HL-60 (cell line): Measurements from ENCODE around the gene BLTP2.
A peak's percentile ranks its signal among the peaks of the same experiment; 100 is the strongest.

Experiments
- DNase-seq, 2 experiments: peaks; one replicate each; pipeline ENCODE4 v3.0.0-alpha.2; 2010 to 2020; ENCODE audit warnings: low read depth in 1 of 2, low spot score in 1 of 2
- H3K27ac ChIP-seq: fragments of 250-450 bp; sonication (Bioruptor Pico); replicated peaks from 2 replicates; pipeline ENCODE4 v1.5.1; 2020; ENCODE audit warnings: mild to moderate bottlenecking, moderate library complexity
- H3K27me3 ChIP-seq: fragments of 250-450 bp; sonication (Bioruptor Pico); 2 replicates; pipeline ENCODE4 v1.5.1; 2021; ENCODE audit warnings: mild to moderate bottlenecking, moderate library complexity; ENCODE audit not compliant: insufficient read depth, poor library complexity, severe bottlenecking
- H3K4me3 ChIP-seq: replicated peaks from 2 replicates; pipeline ENCODE4 v1.5.1; 2011; ENCODE audit warnings: mild to moderate bottlenecking, control low read depth, low read length; ENCODE audit not compliant: insufficient read depth
- CTCF ChIP-seq: IDR thresholded peaks from one replicate; pipeline ENCODE4 v1.5.1; 2011; ENCODE audit warnings: low read length, control low read depth, inconsistent platforms; ENCODE audit not compliant: insufficient read depth
- GABPA ChIP-seq: IDR thresholded peaks from 2 replicates; pipeline ENCODE4 v1.6.1; 2012; ENCODE audit warnings: low read depth
- POLR2AphosphoS5 ChIP-seq: IDR thresholded peaks from 2 replicates; pipeline ENCODE4 v1.6.1; 2012; ENCODE audit warnings: low read depth
- REST ChIP-seq: IDR thresholded peaks from 2 replicates; pipeline ENCODE4 v1.6.1; 2012; ENCODE audit warnings: low read depth; ENCODE audit not compliant: insufficient replicate concordance
- SPI1 ChIP-seq: IDR thresholded peaks from 2 replicates; pipeline ENCODE4 v1.6.1; 2012; ENCODE audit warnings: low read depth, mild to moderate bottlenecking, borderline replicate concordance

BLTP2 gene

DNA sequence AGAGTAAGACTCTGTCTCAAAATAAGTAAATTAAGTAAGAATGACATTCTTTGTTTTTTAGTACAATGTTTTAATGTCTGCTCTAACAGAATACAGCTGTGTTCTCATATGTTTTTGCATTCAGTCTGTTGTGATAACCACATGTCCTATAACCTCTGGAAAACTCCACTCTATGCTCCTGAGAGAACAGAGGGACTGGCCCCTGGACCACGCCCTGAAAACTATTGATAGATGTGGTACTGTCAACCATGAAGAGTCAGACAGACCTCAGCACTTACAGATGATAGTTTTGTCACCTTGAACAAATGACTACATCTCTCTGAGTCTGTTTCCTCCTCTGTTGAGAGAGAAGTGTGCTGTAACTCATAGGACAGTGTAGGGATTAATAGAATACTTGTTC is 25.0 kb upstream of the BLTP2 start:
- Histone ChIP-seq H3K27me3 (no peaks in the 10 kb centered on the region), H3K4me3 (no peak overlapping the region), H3K27ac (no peak overlapping the region)
- DNase-seq, result no peak
- TF ChIP-seq CTCF, result no peak
- TF ChIP-seq SPI1, result no peak
- no peak for TF ChIP-seq REST
- TF ChIP-seq GABPA, result no peak
- no peak for TF ChIP-seq POLR2AphosphoS5

- no peaks in the 10 kb centered on the region for H3K27me3 ChIP-seq
- no peak for TF ChIP-seq SPI1
- TF ChIP-seq REST, result no peak
- TF ChIP-seq CTCF, result no peak
- TF ChIP-seq POLR2AphosphoS5, result no peak
- TF ChIP-seq GABPA, result no peak
- H3K27ac ChIP-seq, result no peak overlapping the region
- no peak overlapping the region for H3K4me3 ChIP-seq
- DNase-seq, result no peak
Observed at GRCh38 chr17:28667870-28668269, 22.9 kb upstream of the BLTP2 start.

DNA sequence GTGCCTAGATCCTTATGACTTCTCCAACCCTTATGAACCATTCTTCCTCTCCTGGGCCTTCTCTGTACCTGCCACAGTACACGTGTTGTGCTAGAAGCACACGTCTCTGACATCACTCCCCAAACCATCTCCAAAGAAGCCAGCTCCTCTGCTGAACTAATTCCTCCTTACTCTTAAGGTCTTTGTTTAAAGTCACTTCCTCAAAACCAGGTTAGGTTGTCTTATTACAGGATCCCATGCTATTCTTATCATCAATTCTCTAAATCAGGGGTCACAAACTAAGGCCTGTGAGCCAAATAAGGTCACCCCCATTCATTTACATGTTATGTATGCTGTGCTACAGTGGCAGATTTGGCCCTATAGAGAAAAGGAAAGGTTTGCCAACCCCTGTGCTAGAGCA is 21.0 kb upstream of the BLTP2 start:
- Histone ChIP-seq H3K27me3 (no peaks in the 10 kb centered on the region), H3K27ac (no peak overlapping the region), H3K4me3 (no peak overlapping the region)
- TF ChIP-seq SPI1 (peak; percentile 88), GABPA (no peak), REST (no peak)
- peak in 1 of 2 experiments; percentile 9 for DNase-seq

- Histone ChIP-seq H3K27me3 (no peaks in the 10 kb centered on the region), H3K4me3 (no peak overlapping the region), H3K27ac (no peak overlapping the region)
- no peak for DNase-seq
- TF ChIP-seq REST (no peak), CTCF (no peak), SPI1 (no peak), POLR2AphosphoS5 (no peak), GABPA (no peak)
Observed at GRCh38 chr17:28663723-28664122, 18.8 kb upstream of the BLTP2 start.
